Astrocyte (in vitro differentiated cells and primary cell): ENCODE measurements around the gene PDGFD.

ENCODE experiments used
- EZH2 ChIP-seq: IDR thresholded peaks from 2 replicates; pipeline ENCODE4 v1.6.1; 2012; ENCODE audit warnings: mild to moderate bottlenecking, low read length, inconsistent platforms; ENCODE audit not compliant: insufficient read depth
- TF ChIP-seq, protein P1 (sequence below): IDR thresholded peaks from 2 replicates; pipeline ENCODE4 v1.5.1; 2011; ENCODE audit warnings: low read depth, mild to moderate bottlenecking, inconsistent platforms, low read length, moderate library complexity; ENCODE audit not compliant: insufficient read depth

DNA sequence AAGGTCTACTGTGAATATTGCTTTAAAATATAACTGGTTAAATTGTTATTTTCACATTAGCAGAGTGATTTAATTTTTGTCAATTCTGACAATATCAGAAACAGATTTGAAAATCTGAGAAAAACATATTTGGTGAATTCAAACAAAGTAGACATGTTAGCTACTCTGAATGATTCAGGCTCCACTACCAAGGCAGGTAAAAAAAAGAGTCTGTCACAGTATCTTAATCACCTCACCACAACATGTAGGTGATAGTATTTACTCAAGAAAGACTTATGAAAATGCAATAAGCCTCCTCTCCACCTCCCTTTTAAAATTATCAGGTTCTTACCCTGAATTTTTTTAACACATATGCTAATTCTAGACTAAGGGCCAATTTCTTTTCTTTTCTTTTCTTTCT, 85.0 kb downstream of the PDGFD start:
- TF ChIP-seq, protein P1, sequence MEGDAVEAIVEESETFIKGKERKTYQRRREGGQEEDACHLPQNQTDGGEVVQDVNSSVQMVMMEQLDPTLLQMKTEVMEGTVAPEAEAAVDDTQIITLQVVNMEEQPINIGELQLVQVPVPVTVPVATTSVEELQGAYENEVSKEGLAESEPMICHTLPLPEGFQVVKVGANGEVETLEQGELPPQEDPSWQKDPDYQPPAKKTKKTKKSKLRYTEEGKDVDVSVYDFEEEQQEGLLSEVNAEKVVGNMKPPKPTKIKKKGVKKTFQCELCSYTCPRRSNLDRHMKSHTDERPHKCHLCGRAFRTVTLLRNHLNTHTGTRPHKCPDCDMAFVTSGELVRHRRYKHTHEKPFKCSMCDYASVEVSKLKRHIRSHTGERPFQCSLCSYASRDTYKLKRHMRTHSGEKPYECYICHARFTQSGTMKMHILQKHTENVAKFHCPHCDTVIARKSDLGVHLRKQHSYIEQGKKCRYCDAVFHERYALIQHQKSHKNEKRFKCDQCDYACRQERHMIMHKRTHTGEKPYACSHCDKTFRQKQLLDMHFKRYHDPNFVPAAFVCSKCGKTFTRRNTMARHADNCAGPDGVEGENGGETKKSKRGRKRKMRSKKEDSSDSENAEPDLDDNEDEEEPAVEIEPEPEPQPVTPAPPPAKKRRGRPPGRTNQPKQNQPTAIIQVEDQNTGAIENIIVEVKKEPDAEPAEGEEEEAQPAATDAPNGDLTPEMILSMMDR: no peak
- no peak for TF ChIP-seq EZH2
